H1 (cell line): ENCODE data around the gene SATL1. TPM values are rescaled to one million over a fixed set of nuclear protein-coding genes. Genes with fewer than 3 reads are reported as not detected.

Experiments used
- BRCA1 ChIP-seq: IDR thresholded peaks from 2 replicates; pipeline ENCODE4 v1.6.1; 2012; ENCODE audit warnings: low read depth, low read length, improper control_type of control experiment
- CHD1 ChIP-seq: IDR thresholded peaks from 2 replicates; pipeline ENCODE4 v1.6.1; 2012; ENCODE audit warnings: low read depth, low read length, improper control_type of control experiment
- FOSL1 ChIP-seq: IDR thresholded peaks from 2 replicates; pipeline ENCODE4 v1.6.1; 2011; ENCODE audit warnings: mild to moderate bottlenecking, low read depth, low read length, moderate library complexity; ENCODE audit not compliant: insufficient read depth
- SIX5 ChIP-seq: IDR thresholded peaks from 2 replicates; pipeline ENCODE4 v1.6.1; 2011; ENCODE audit warnings: mild to moderate bottlenecking, low read depth, low read length
- SP1 ChIP-seq: IDR thresholded peaks from 2 replicates; pipeline ENCODE4 v1.6.1; 2011; ENCODE audit warnings: low read depth, low read length
- SUZ12 ChIP-seq: fragments of 200-600 bp; sonication (generic); IDR thresholded peaks from 2 replicates; pipeline ENCODE4 v1.6.1; 2012; ENCODE audit warnings: mild to moderate bottlenecking, inconsistent platforms, low read length, moderate library complexity, mixed read lengths
- polyA plus RNA-seq, 7 experiments: library from polyadenylated mRNA; depleted of rRNA in 3 of 7; stranded (reverse) in 5 of 7; unstranded in 2 of 7; fragments of >200 nt in 5 of 7; fragments of 200-250 nt in 2 of 7; gene quantifications; 1 replicate in 5 of 7; 2 replicates in 1 of 7; 4 replicates in 1 of 7; pipeline versions ENCODE4 v1.2.1 to v1.2.3, GENCODE V29; 2011 to 2013; ENCODE audit warnings: missing spikeins in 2 of 7, mixed read lengths in 2 of 7
- total RNA-seq: library from RNA; stranded (reverse); fragmentation: NEBNext Ultra II Directional; extraction: Animal tissue kit (Norgen Biotek cat#: 25700); gene quantifications from 2 replicates; pipeline ENCODE4 v1.2.1, GENCODE V29; 2021

The SATL1 gene
- total and polyA plus RNA-seq, 2 of the 8 experiments (the other 6 are each of a cell fraction or from before 2014, with no cell fraction given), result 0.06 to 0.17 TPM

DNA sequence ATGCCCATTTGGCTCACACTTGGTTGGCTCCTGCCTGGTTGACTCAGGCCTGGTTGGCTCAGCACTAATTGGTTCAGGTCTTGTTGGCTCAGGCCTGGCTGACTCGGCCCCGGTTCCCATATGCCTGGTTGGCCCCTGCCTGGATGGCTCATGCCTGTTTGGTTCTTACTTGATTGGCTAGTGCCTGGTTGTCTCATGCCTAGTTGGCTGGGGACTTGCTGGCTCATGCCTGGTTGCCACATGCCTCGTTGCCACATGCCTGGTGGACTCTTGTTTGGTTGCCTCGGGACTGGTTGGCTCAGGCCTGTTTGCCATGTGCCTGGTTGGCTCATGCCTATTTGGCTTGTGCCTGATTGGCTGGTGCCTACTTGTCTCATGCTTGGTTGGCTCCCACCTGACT lies 136.2 kb downstream of the SATL1 start (continued):
- TF ChIP-seq SUZ12, result no peak
- no peak for TF ChIP-seq SIX5
- TF ChIP-seq CHD1, result no peak
- no peak for TF ChIP-seq FOSL1
- no peak for TF ChIP-seq BRCA1
- no peak for TF ChIP-seq SP1
